NCI-H226 (cell line): ENCODE results near the gene SFT2D3.
A peak's percentile ranks its signal among the peaks of the same experiment; 100 is the strongest.

Experiments
- DNase-seq: peaks from one replicate; pipeline ENCODE4 v3.0.0-alpha.2; 2015

The SFT2D3 gene

GRCh38 chr2:127712999-127713398 lies 11.7 kb downstream of the SFT2D3 start:
- DNase-seq = no peak

- DNase-seq = no peak
Measured at GRCh38 chr2:127713562-127713961, 12.3 kb downstream of the SFT2D3 start.

- DNase-seq = no peak
Measured at GRCh38 chr2:127715778-127716449, 14.6 kb downstream of the SFT2D3 start.

GRCh38 chr2:127718271-127718670 lies 17.0 kb downstream of the SFT2D3 start:
- no peak for DNase-seq

GRCh38 chr2:127719301-127720218 lies 18.3 kb downstream of the SFT2D3 start:
- no peak for DNase-seq

GRCh38 chr2:127721311-127721977 lies 20.1 kb downstream of the SFT2D3 start:
- peak; percentile 19 for DNase-seq

- DNase-seq = peak; percentile 14
Measured at GRCh38 chr2:127721978-127722355, 20.7 kb downstream of the SFT2D3 start.

- no peak for DNase-seq
Measured at GRCh38 chr2:127722807-127723206, 21.5 kb downstream of the SFT2D3 start.

GRCh38 chr2:127726158-127726880 lies 25.0 kb downstream of the SFT2D3 start:
- DNase-seq = no peak

- DNase-seq = no peak
Measured at GRCh38 chr2:127733113-127733815, 32.0 kb downstream of the SFT2D3 start.

GRCh38 chr2:127733816-127734537 lies 32.7 kb downstream of the SFT2D3 start:
- DNase-seq = no peak

GRCh38 chr2:127735044-127735443 lies 33.7 kb downstream of the SFT2D3 start:
- no peak for DNase-seq

GRCh38 chr2:127735537-127736399 lies 34.5 kb downstream of the SFT2D3 start:
- DNase-seq = no peak

- peak; percentile 27 for DNase-seq
Measured at GRCh38 chr2:127737892-127738291, 36.6 kb downstream of the SFT2D3 start.

GRCh38 chr2:127739800-127740199 lies 38.5 kb downstream of the SFT2D3 start:
- DNase-seq = no peak

GRCh38 chr2:127740665-127741288 lies 39.5 kb downstream of the SFT2D3 start:
- DNase-seq = no peak

GRCh38 chr2:127743477-127744026 lies 42.3 kb downstream of the SFT2D3 start:
- no peak for DNase-seq

- DNase-seq = no peak
Measured at GRCh38 chr2:127747621-127748020, 46.3 kb downstream of the SFT2D3 start.

- DNase-seq = peak; percentile 48
Measured at GRCh38 chr2:127749537-127749936, 48.2 kb downstream of the SFT2D3 start.

- DNase-seq = no peak
Measured at GRCh38 chr2:127753374-127753773, 52.1 kb downstream of the SFT2D3 start.
